Activated naive CD8-positive, alpha-beta T cell treated with anti-CD3 and anti-CD28 coated beads, Interleukin-2, amount 50 U/mL, for 24 hours (primary cell): ENCODE results near the gene ATG4C.
A peak's percentile ranks its signal among the peaks of the same experiment; 100 is the strongest.

Experiments used
- ATAC-seq: fragments of 150-1000 bp; cut with Tn5 transposase; one replicate; pipeline ENCODE4 v1.10.0; 2021
- DNase-seq: peaks from one replicate; pipeline ENCODE4 v3.0.0; 2021
- H3K27ac Mint-ChIP-seq: one replicate; pipeline ENCODE4 v1.8.0; 2021; ENCODE audit warnings: mild to moderate bottlenecking, mixed read lengths
- H3K27me3 Mint-ChIP-seq: one replicate; pipeline ENCODE4 v1.8.0; 2021; ENCODE audit warnings: mixed read lengths
- H3K36me3 Mint-ChIP-seq: one replicate; pipeline ENCODE4 v1.8.0; 2021; ENCODE audit warnings: low read depth, mixed read lengths
- H3K4me1 Mint-ChIP-seq: one replicate; pipeline ENCODE4 v1.8.0; 2021; ENCODE audit warnings: mixed read lengths
- H3K4me3 Mint-ChIP-seq: one replicate; pipeline ENCODE4 v1.8.0; 2021; ENCODE audit warnings: mild to moderate bottlenecking, moderate library complexity, mixed read lengths
- H3K9me3 Mint-ChIP-seq: one replicate; pipeline ENCODE4 v1.8.0; 2021; ENCODE audit warnings: mixed read lengths

ATG4C gene

DNA sequence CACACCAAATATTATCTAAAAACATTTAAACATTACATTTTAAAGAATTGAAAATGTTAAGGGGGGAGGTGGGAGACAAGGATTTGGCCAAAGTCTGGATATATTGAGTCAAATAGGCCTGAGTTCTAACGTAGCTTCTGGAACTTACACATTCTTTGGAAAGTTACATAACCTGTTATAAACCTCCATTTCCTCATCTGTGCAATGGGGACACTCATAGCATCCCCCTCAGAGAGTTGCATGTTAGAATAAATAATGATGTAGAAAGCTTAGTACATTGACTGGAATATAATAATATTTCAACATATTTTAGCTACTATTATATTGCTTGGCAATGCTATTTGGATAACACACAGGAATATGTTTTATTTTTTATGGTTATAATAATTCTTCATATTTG is 117.7 kb downstream of the ATG4C start:
- DNase-seq = no peak
- no peaks in the 10 kb centered on the region for H3K4me1 Mint-ChIP-seq
- H3K4me3 Mint-ChIP-seq = no peak overlapping the region
- ATAC-seq = no peak
- H3K27ac Mint-ChIP-seq = no peak overlapping the region
- no peaks in the 10 kb centered on the region for H3K36me3 Mint-ChIP-seq
- H3K27me3 Mint-ChIP-seq = peaks cover 1% of the 10 kb centered on the region
- no peaks in the 10 kb centered on the region for H3K9me3 Mint-ChIP-seq

DNA sequence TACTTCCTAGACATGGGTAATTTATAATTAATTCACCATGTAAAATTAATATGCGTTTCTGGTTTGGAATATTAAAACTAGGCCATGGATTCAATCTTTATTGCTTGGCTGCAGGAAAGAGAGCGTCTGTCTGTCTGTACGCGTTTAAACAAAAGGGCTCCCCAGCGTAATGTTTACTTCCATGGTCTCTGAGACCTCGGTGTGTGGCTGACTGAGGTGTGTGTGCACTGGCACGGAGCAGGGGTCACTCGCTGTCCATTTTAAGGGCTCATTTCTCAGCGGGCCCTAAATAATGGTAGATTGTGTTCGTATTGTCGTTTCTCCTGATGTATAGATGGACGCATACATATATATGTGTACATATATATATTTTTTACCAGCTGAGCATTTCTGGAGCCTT is 119.6 kb downstream of the ATG4C start:
- ATAC-seq (no peak), DNase-seq (no peak)
- Mint-ChIP-seq H3K27ac (no peak overlapping the region), H3K36me3 (no peaks in the 10 kb centered on the region), H3K4me1 (peaks cover 4% of the 10 kb centered on the region), H3K9me3 (no peaks in the 10 kb centered on the region), H3K4me3 (no peak overlapping the region), H3K27me3 (peaks cover 1% of the 10 kb centered on the region)

DNA sequence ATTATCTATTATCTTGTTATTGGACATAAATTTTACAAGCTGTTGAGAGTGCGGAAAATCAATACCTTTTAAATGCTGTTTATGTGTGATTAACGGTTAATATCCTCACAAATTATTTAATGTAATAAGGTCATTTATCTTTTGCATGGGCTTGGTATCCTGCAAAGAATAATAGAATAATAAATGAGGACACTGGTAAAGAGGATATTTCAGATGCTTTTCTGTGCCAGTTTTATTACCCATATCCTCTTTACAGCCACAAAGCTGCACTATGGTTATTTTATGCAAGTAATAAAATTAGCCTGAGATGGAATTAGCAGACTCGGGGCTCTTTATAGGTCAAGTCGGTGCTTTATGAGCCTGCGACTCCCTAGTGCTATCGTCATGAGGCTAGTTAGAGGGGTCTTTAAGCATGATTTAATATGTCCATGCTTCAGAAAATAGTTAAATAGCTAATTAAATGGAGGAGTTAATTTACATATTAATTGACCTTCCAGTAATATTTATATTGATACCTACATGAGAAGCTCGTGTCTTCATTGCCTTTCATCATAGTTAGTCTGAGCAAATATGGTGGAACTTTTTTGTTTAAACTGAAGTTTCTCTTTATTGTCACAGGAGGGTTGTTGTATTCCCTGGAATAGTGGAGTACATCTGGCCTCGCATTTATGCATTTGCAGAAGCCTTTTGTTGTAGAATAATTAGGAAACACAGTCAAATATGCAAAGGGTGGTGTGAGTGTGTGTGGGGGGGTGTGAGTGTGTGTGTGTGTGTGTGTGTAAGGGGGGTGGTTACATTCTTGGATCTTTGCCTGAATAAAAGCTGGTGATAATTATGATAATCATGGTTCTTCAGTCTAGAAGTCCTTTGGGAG is 120.3 kb downstream of the ATG4C start:
- ATAC-seq (no peak), DNase-seq (no peak)
- H3K9me3 Mint-ChIP-seq = no peaks in the 10 kb centered on the region
- no peak overlapping the region for H3K27ac Mint-ChIP-seq
- H3K27me3 Mint-ChIP-seq = peaks cover 1% of the 10 kb centered on the region
- peaks cover 9% of the 10 kb centered on the region for H3K4me1 Mint-ChIP-seq
- no peaks in the 10 kb centered on the region for H3K36me3 Mint-ChIP-seq
- no peak overlapping the region for H3K4me3 Mint-ChIP-seq

DNA sequence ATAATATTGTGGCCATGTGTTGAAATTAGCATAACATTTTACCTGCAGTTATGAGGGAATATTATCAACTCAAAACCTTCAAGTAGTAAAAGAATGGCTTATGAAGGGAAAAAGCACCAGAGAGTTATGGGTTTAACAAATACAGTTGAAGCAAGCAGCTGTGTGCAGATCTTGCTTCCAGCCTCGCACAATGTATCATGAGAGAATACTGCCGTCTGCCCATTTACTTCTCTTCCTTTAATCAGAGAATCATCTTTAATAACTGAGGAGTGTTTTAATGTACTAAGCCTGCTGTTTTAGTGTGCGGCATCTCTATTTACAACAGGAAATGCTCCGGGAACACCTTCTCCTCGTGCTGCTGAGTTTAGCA is 120.9 kb downstream of the ATG4C start:
- H3K36me3 Mint-ChIP-seq = no peaks in the 10 kb centered on the region
- ATAC-seq (no peak), DNase-seq (no peak)
- no peak overlapping the region for H3K4me3 Mint-ChIP-seq
- H3K9me3 Mint-ChIP-seq = no peaks in the 10 kb centered on the region
- peaks cover 1% of the 10 kb centered on the region for H3K27me3 Mint-ChIP-seq
- no peak overlapping the region for H3K27ac Mint-ChIP-seq
- H3K4me1 Mint-ChIP-seq = peaks cover 9% of the 10 kb centered on the region

- no peak for ATAC-seq
- no peaks in the 10 kb centered on the region for H3K9me3 Mint-ChIP-seq
- H3K4me1 Mint-ChIP-seq = peaks cover 9% of the 10 kb centered on the region
- no peak overlapping the region for H3K27ac Mint-ChIP-seq
- H3K27me3 Mint-ChIP-seq = peaks cover 4% of the 10 kb centered on the region
- H3K4me3 Mint-ChIP-seq = no peak overlapping the region
- no peak for DNase-seq
- H3K36me3 Mint-ChIP-seq = no peaks in the 10 kb centered on the region
Measured at GRCh38 chr1:62905309-62905708, 121.4 kb downstream of the ATG4C start.

DNA sequence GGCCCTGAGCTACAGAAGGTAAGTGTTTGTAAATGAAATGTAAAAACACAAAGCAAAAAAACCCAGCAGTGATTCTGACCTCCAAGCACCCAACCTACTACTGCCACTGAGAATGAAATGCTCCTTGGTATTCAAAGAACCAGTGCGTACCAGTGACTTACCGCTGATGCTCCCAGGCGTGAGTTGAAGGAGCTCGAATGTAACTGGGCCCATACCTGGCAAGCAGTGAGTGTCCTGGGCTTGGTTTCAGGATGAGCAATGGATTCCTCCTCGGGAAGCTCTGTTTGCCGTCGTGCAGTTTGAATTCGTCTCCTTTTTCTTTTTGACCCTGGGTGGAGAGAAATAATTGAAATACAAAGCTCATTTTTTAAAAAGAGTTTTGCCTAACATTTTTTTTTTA is 121.9 kb downstream of the ATG4C start:
- Mint-ChIP-seq H3K4me3 (no peak overlapping the region), H3K36me3 (no peaks in the 10 kb centered on the region), H3K9me3 (no peaks in the 10 kb centered on the region)

GRCh38 chr1:62906428-62906886 is 122.5 kb downstream of the ATG4C start:
- peaks cover 2% of the 10 kb centered on the region for H3K27me3 Mint-ChIP-seq
- H3K4me3 Mint-ChIP-seq = no peak overlapping the region
- DNase-seq (peak; percentile 3), ATAC-seq (no peak)
- H3K9me3 Mint-ChIP-seq = no peaks in the 10 kb centered on the region
- H3K4me1 Mint-ChIP-seq = peaks cover 9% of the 10 kb centered on the region
- no peaks in the 10 kb centered on the region for H3K36me3 Mint-ChIP-seq
- H3K27ac Mint-ChIP-seq = no peak overlapping the region

More for the DNA sequence above, 121.9 kb downstream of the ATG4C start:
- Mint-ChIP-seq H3K27ac (no peak overlapping the region), H3K27me3 (peaks cover 4% of the 10 kb centered on the region), H3K4me1 (peaks cover 9% of the 10 kb centered on the region)
- DNase-seq = no peak
- no peak for ATAC-seq

- H3K9me3 Mint-ChIP-seq = no peaks in the 10 kb centered on the region
- ATAC-seq = no peak
- no peak overlapping the region for H3K27ac Mint-ChIP-seq
- H3K36me3 Mint-ChIP-seq = no peaks in the 10 kb centered on the region
- DNase-seq = no peak
- H3K27me3 Mint-ChIP-seq = peaks cover 2% of the 10 kb centered on the region
- peaks cover 9% of the 10 kb centered on the region for H3K4me1 Mint-ChIP-seq
- no peak overlapping the region for H3K4me3 Mint-ChIP-seq
Measured at GRCh38 chr1:62908168-62908695, 124.3 kb downstream of the ATG4C start.

DNA sequence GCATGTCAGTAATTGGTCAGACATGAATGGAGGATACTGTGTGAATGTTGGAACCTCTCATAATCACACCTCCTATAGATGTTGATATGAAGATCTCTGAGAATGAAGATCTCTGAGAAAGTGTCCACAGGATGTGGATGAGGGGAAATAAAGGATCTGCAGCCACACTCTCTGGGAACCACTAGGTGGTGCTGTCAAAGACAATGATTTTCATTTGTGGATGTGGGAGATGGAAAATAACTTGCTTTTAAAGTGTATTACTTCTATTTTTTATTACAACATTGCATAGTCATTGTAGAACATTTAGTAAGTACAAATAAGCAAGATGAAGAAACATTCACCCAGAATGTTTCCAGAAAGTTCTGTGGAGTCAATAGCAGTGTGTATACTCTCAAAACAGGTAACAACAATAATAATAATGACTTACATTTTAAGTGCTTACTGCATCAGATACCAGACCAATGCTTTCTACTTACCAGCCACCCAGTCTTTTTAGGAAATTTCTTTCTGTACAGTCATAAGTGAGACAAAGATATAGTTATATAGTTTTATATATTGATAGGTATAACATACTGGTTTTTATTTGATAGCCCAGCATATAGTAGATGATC is 128.2 kb downstream of the ATG4C start:
- DNase-seq = no peak

More for the DNA sequence above, 128.2 kb downstream of the ATG4C start:
- Mint-ChIP-seq H3K27ac (no peak overlapping the region), H3K36me3 (no peaks in the 10 kb centered on the region), H3K9me3 (no peaks in the 10 kb centered on the region), H3K4me1 (peaks cover 9% of the 10 kb centered on the region), H3K4me3 (no peak overlapping the region), H3K27me3 (peaks cover 6% of the 10 kb centered on the region)
- ATAC-seq = no peak
